ENCODE data around the gene CRACDL. TPM values are rescaled to one million over a fixed set of nuclear protein-coding genes. Genes with fewer than 3 reads are reported as not detected.

Gene CRACDL
- total RNA-seq, 4 donors from 2014 or later = 5.2 to 10.6 (median 8.1) TPM

- H3K27me3 ChIP-seq = no peaks in the 10 kb centered on the region
- H3K4me1 ChIP-seq = peaks cover 0 to under 1% of the 10 kb centered on the region in 2 donors
- H3K27ac ChIP-seq = peak overlapping the region in 1 of 3 donors; percentile 41
- H3K4me3 ChIP-seq (replicated peaks in 1 of 3) = no peak overlapping the region
- DNase-seq = no peak
- H3K36me3 ChIP-seq = no peaks in the 10 kb centered on the region
- TF ChIP-seq, protein P1, sequence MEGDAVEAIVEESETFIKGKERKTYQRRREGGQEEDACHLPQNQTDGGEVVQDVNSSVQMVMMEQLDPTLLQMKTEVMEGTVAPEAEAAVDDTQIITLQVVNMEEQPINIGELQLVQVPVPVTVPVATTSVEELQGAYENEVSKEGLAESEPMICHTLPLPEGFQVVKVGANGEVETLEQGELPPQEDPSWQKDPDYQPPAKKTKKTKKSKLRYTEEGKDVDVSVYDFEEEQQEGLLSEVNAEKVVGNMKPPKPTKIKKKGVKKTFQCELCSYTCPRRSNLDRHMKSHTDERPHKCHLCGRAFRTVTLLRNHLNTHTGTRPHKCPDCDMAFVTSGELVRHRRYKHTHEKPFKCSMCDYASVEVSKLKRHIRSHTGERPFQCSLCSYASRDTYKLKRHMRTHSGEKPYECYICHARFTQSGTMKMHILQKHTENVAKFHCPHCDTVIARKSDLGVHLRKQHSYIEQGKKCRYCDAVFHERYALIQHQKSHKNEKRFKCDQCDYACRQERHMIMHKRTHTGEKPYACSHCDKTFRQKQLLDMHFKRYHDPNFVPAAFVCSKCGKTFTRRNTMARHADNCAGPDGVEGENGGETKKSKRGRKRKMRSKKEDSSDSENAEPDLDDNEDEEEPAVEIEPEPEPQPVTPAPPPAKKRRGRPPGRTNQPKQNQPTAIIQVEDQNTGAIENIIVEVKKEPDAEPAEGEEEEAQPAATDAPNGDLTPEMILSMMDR (IDR thresholded peaks at IDR 0.05) = no peak
- no peak for TF ChIP-seq POLR2A (IDR thresholded peaks at IDR 0.05)
- H3K9me3 ChIP-seq = no peaks in the 10 kb centered on the region
- whole genome bisulfite sequencing, 2 donors = 92 to 93% methylated on average over 10 of the region's 10 CpGs
- intact Hi-C loops (cut with DNase I) = loop anchor here (10.0 kb wide), 1 partner anchor 65 kb away; the partner anchor contains the start of gene MGAT4A
These were observed 136.4 kb downstream of the CRACDL start for GRCh38 chr2:98799375-98800329.

DNA sequence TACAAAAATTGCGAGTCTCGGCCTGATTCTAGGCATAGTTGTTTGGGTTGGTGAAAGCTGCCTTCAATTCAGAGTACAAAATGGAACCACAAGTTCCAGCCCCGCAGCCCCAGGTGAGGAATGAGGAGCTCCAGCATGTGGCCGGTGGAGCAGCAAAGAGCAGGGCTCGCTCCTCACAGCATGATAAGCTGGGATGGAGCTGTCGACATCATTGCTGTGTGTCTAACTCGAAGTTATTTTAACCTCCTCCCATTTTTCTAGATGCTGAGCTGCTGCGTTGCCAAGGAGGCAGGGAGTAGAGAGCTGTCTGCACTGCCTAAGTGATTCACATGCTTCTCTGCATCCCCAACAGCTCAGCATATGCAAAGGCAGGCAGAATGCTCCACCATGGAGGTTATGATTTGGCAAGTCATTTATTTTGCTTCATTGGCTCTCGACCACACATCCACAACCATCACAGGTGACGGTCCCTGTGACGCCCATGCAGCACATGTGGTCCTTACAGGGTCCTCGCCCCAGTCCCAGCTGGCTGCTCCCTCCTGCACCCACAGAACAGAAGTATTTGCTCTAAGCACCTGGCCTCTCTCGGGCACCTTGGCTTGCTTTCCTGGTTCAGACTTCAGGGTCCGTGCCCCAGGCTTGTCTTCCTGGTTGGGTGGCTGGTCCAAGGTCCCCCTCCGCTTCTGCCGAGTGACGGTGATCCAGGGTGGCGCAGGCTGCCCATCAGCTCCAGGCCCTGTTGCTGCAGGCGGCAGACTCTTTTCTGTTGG, 139.1 kb downstream of the CRACDL start:
- no peak overlapping the region for H3K4me3 ChIP-seq (replicated peaks in 1 of 3)
- intact Hi-C loops (cut with DNase I) = no loop called here
- 89 to 94% methylated on average over 18 to 19 of the region's 19 CpGs for WGBS, 2 donors
- H3K4me1 ChIP-seq = peaks cover 3 to 6% of the 10 kb centered on the region in 2 donors
- DNase-seq = no peak
- no peak for TF ChIP-seq POLR2A (IDR thresholded peaks at IDR 0.05)
- TF ChIP-seq, protein P1 (IDR thresholded peaks at IDR 0.05) = no peak
- no peak overlapping the region for H3K27ac ChIP-seq
- no peaks in the 10 kb centered on the region for H3K27me3 ChIP-seq
- no peaks in the 10 kb centered on the region for H3K36me3 ChIP-seq
- no peaks in the 10 kb centered on the region for H3K9me3 ChIP-seq

DNA sequence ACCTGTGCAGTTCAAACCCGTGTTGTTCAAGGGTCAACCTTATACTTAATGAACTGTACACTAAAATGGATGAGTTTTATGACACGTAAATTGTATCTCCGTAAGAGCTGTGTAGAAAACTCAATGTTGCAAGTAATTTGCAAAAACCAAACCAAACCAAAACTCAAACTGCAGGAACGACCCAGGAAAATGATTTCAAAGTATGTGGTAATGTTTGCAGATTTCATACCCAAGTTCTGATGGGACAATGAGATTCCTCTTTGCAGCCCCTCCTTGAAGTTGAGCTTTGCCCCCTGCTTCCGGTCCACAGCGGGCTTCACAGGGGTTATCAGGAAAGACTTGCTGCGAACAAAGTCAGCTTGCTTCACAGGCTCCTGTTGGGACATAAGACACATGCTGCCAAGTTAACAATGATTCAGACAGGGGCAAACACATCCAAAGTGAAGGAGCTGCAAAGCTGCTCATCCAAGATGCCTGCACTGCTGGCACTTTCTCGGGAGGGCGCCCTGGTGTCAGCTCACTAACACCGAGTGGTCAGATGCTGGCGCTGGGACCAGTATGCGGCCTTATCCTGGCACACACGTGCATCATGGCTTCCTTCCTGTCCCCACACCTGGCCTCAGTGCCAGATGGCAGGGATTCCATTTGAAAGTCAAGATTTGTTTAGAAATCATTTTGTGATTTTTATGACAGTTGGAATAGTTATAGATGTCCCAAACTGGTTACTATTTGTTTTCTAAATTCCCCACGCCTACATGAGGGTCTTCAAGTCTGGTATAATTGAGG, 139.9 kb downstream of the CRACDL start:
- Histone ChIP-seq H3K36me3 (no peaks in the 10 kb centered on the region), H3K4me1 (peaks cover 3 to 6% of the 10 kb centered on the region in 2 donors), H3K4me3 (replicated peaks in 1 of 3) (no peak overlapping the region), H3K27ac (no peak overlapping the region), H3K27me3 (no peaks in the 10 kb centered on the region), H3K9me3 (no peaks in the 10 kb centered on the region)
- WGBS, 2 donors = 80 to 84% methylated on average over 14 of the region's 14 CpGs
- DNase-seq = no peak
- intact Hi-C loops (cut with DNase I) = no loop called here
- TF ChIP-seq POLR2A (IDR thresholded peaks at IDR 0.05) = no peak
- TF ChIP-seq, protein P1 (IDR thresholded peaks at IDR 0.05) = no peak

- H3K4me1 ChIP-seq = peaks cover 3 to 6% of the 10 kb centered on the region in 2 donors
- WGBS, 2 donors = 72 to 75% methylated on average over 11 of the region's 11 CpGs
- intact Hi-C loops (cut with DNase I) = no loop called here
These were observed 141.9 kb downstream of the CRACDL start for GRCh38 chr2:98793897-98794830.

More at GRCh38 chr2:98793897-98794830, 141.9 kb downstream of the CRACDL start:
- Histone ChIP-seq H3K27ac (peak overlapping the region in 2 of 3 donors; percentile 2 to 47), H3K9me3 (no peaks in the 10 kb centered on the region), H3K4me3 (replicated peaks in 1 of 3) (no peak overlapping the region), H3K27me3 (no peaks in the 10 kb centered on the region), H3K36me3 (no peaks in the 10 kb centered on the region)
- TF ChIP-seq POLR2A (IDR thresholded peaks at IDR 0.05) = no peak
- TF ChIP-seq, protein P1 (IDR thresholded peaks at IDR 0.05) = no peak
- DNase-seq = no peak
